Epidermal melanocyte (primary cell): ENCODE measurements around the gene OR7D4.
"Not testable (repeated sequence)": the region's sequence is repeated elsewhere in the genome, so short reads cannot be mapped to it uniquely, and the experiment has no call there.

ENCODE experiments used
- DNase-seq: peaks from one replicate; pipeline ENCODE4 v3.0.0; 2011; ENCODE audit warnings: low spot score; ENCODE audit not compliant: insufficient read length

OR7D4 gene

GRCh38 chr19:9219489-9219888 lies at the start of gene OR7D4:
OR7D4 (minus strand) TSS chr19:9219589; CDS start chr19:9214837, 4,752 bp downstream.
- DNase-seq: no peak

GRCh38 chr19:9251236-9251635 lies 31.8 kb upstream of the OR7D4 start:
- no peak for DNase-seq

GRCh38 chr19:9250630-9251029 lies 31.2 kb upstream of the OR7D4 start, which contains the start of gene OR7E24:
OR7E24 (plus strand) TSS chr19:9250930; CDS start chr19:9251044, 114 bp downstream.
- no peak for DNase-seq

GRCh38 chr19:9205501-9206113 lies 13.8 kb downstream of the OR7D4 start:
- DNase-seq: peak; percentile 26

- DNase-seq: not testable (repeated sequence)
Measured at GRCh38 chr19:9198044-9198443, 21.3 kb downstream of the OR7D4 start.

- no peak for DNase-seq
Measured at GRCh38 chr19:9189535-9189934, 29.9 kb downstream of the OR7D4 start.

GRCh38 chr19:9187191-9187590 lies 32.2 kb downstream of the OR7D4 start:
- no peak for DNase-seq

- no peak for DNase-seq
Measured at GRCh38 chr19:9183000-9183399, 36.4 kb downstream of the OR7D4 start.

- DNase-seq: no peak
Measured at GRCh38 chr19:9178901-9179300, 40.5 kb downstream of the OR7D4 start, which contains the start of gene OR7D2. OR7D2 (plus strand) TSS chr19:9178979; CDS start chr19:9185782, 6,803 bp downstream.

GRCh38 chr19:9175326-9175725 lies 44.1 kb downstream of the OR7D4 start:
- DNase-seq: no peak

- DNase-seq: no peak
Measured at GRCh38 chr19:9171393-9171991, 47.9 kb downstream of the OR7D4 start.

GRCh38 chr19:9166846-9167245 lies 52.5 kb downstream of the OR7D4 start:
- no peak for DNase-seq

- DNase-seq: no peak
Measured at GRCh38 chr19:9165261-9165660, 54.1 kb downstream of the OR7D4 start.

- no peak for DNase-seq
Measured at GRCh38 chr19:9161427-9161826, 58.0 kb downstream of the OR7D4 start.
